GM12801 (cell line): ENCODE data around the gene LMAN2L.

ENCODE experiments used
- CTCF ChIP-seq: IDR thresholded peaks from one replicate; pipeline ENCODE4 v1.5.1; 2011; ENCODE audit warnings: control low read depth; ENCODE audit not compliant: insufficient read length; ENCODE audit errors: extremely low read depth

LMAN2L gene

GRCh38 chr2:96772903-96773671, 33.2 kb upstream of the LMAN2L start:
- no peak for TF ChIP-seq CTCF

- TF ChIP-seq CTCF = no peak
Measured at GRCh38 chr2:96771796-96772618, 32.1 kb upstream of the LMAN2L start.

GRCh38 chr2:96770442-96771202, 30.8 kb upstream of the LMAN2L start:
- no peak for TF ChIP-seq CTCF

- no peak for TF ChIP-seq CTCF
Measured at GRCh38 chr2:96769814-96770213, 29.9 kb upstream of the LMAN2L start.

- TF ChIP-seq CTCF = no peak
Measured at GRCh38 chr2:96768083-96768561, 28.3 kb upstream of the LMAN2L start.

- TF ChIP-seq CTCF = no peak
Measured at GRCh38 chr2:96767135-96767871, 27.4 kb upstream of the LMAN2L start.

GRCh38 chr2:96764253-96764637, 24.4 kb upstream of the LMAN2L start:
- no peak for TF ChIP-seq CTCF
